HG03354 (cell line): Measurements from ENCODE around the gene NF1.
"Not testable (repeated sequence)": the region's sequence is repeated elsewhere in the genome, so short reads cannot be mapped to it uniquely, and the experiment has no call there.

Source experiments
- ATAC-seq: cut with Tn5 transposase; IDR thresholded peaks from one replicate; pipeline ENCODE4 v1.9.1; 2021; ENCODE audit warnings: mild to moderate bottlenecking; ENCODE audit not compliant: unreplicated experiment, poor library complexity, severe bottlenecking

The NF1 gene

DNA sequence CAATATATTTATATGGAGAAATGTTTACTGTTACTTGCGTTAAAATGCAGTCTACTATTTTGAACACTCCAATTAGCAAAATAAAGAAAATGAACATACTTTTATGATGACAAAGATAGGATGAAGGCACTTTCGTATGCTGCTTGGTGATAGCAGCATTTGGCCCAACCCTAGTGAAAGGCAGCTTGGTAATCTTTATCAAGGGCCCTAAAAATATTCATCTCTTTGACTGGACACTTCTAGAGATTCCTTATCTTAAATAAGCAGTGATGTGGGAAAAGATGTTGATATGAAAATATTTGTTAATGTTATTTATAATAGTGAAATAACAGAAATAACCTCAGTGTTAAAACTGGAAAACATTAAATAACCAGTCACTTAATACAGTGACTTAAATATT lies 79.4 kb downstream of the NF1 start:
- ATAC-seq: no peak

- ATAC-seq: no peak
Measured at GRCh38 chr17:31175237-31175636, 80.5 kb downstream of the NF1 start.

DNA sequence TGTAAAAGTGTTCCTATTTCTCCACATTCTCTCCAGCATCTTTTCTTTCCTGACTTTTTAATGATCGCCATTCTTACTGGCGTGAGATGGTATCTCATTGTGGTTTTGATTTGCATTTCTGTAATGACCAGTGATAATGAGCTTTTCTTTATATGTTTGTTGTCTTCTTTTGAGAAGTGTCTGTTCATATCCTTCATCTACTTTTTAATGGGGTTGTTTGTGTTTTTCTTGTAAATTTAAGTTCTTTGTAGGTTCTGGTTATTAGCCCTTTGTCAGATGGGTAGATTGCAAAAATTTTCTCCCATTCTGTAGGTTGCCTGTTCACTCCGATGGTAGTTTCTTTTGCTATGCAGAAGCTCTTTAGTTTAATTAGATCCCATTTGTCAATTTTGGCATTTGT lies 81.4 kb downstream of the NF1 start:
- not testable (repeated sequence) for ATAC-seq

- ATAC-seq: not testable (repeated sequence)
Measured at GRCh38 chr17:31178951-31179350, 84.2 kb downstream of the NF1 start.

DNA sequence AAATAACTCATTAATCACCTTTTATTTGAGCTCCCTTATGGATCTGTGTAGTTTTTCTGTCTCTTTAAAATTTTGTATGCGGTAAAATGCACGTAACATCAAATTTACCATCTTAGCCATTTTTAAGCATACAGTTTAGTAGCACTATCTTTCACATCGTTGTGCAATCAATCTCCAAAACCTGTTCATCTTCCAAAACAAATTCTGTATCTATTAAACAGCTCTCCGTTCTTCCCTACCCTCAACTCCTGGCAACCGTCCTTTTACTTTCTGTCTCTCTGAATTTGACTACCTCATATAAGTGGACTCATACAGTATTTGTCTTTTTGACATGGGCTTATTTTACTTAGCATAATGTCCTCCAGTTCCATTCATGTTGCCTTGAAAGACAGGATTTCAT lies 100.5 kb downstream of the NF1 start:
- no peak for ATAC-seq

DNA sequence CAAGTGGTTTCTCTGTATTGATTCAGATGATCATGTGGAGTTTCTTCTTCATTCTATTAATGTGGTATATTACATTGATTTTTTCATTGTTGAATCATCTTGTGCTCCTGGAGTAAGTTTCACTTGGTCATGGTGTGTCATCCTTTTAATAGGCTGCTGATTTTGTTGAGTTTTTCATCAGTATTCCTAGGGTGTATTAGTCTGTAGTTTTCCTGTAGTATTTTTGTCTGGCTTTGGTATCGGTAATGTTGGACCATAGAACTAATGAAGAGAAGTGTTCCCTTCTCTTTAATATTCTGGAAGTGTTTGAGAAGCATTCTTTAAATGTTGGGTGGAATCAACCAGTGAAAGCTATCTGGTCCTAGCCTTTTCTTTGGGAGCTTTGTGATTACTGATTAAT lies 103.2 kb downstream of the NF1 start:
- ATAC-seq: no peak

- ATAC-seq: not testable (repeated sequence)
Measured at GRCh38 chr17:31198666-31199065, 103.9 kb downstream of the NF1 start.

DNA sequence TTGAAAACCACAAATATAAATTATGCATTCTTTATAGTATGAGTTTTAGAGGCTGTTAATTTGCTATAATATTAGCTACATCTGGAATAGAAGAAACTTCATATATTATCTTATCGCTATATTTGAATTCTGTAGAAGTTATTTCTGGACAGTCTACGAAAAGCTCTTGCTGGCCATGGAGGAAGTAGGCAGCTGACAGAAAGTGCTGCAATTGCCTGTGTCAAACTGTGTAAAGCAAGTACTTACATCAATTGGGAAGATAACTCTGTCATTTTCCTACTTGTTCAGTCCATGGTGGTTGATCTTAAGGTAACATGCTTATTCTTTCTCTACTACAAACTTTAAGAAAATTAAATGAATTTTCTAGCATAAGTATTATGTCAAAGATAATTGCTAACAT lies 105.5 kb downstream of the NF1 start:
- no peak for ATAC-seq

- no peak for ATAC-seq
Measured at GRCh38 chr17:31202968-31203367, 108.2 kb downstream of the NF1 start.

DNA sequence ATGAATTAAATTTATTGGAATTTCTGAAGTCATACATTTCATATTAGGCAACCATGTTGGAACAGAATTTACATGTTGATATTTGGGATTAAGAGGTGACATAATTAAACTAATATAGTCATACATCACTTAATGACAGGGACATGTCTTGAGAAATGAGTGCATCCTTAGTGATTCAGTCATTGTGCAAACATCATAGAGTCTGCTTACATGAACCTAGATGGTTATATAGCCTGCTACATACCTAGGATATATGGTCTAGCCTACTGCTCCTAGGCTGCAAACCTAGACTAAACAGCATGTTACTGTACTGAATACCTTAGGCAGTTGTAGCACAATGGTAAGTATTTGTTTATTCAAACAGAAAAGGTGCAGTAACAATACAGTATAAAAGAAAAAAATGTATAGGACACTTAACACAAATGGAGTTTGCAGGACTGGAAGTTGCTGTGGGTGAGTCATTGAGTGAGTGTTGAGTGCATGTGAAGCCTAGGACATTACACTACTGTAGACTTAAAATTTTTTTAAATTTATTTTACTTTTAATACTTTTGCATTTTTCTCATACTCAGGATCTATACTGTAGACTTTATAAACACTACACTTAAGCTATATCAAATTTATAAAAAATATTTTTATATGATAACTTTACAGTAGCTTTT lies 116.7 kb downstream of the NF1 start:
- ATAC-seq: no peak

- ATAC-seq: no peak
Measured at GRCh38 chr17:31216031-31216751, 121.4 kb downstream of the NF1 start.

DNA sequence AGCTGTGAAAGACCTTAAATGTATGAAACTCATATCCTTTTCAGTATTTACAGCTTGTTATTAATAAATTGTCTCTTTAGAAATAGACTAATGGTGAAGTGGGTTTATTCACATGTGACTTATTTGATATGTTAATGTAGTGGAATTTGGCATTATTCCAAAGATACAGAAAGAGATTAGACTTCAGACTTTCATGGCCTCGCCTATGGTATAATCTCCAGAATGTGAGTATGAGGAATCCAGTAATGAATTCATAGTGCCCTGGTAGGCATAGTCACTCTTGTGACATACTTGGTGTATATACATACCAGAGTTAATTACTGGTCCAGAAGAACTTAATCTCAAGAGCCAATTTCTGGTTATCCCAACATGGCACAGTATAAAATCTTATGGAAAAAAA lies 129.6 kb downstream of the NF1 start:
- ATAC-seq: no peak

GRCh38 chr17:31225831-31226230 lies 131.1 kb downstream of the NF1 start:
- no peak for ATAC-seq

GRCh38 chr17:31226373-31226772 lies 131.6 kb downstream of the NF1 start:
- no peak for ATAC-seq

DNA sequence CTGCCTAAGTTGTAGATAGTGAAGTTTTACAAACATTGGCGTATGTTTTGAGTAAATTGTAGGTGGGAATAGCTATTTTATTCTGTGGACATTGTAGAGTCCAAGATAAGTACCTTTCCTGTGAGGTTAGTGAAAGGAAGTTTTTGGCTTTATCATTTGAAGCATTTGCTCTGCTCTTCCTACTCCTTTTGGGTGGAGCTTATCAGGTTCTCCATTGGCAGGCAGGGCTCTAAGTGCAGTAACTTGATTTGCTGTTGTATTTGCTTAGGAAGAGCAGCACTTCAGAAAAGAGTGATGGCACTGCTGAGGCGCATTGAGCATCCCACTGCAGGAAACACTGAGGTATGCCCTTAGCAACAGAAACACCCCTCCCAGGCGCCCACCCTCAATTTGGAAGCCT lies 132.2 kb downstream of the NF1 start:
- ATAC-seq: no peak

DNA sequence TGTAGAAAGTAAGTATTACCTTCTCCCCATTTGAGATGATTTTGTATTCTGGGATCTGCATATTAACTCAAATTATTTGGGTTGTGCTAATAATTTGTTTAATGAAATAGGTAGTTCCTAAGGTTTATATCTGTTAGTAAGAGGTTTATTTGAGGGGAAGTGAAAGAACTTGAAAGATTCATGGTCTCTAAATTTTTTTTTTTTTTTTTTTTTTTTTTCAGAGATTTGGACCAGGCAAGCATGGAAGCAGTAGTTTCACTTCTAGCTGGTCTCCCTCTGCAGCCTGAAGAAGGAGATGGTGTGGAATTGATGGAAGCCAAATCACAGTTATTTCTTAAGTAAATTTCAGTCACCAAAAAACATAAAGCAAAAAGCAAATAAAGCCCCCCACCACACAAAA lies 137.1 kb downstream of the NF1 start:
- no peak for ATAC-seq

GRCh38 chr17:31235110-31235509 lies 140.3 kb downstream of the NF1 start:
- no peak for ATAC-seq

DNA sequence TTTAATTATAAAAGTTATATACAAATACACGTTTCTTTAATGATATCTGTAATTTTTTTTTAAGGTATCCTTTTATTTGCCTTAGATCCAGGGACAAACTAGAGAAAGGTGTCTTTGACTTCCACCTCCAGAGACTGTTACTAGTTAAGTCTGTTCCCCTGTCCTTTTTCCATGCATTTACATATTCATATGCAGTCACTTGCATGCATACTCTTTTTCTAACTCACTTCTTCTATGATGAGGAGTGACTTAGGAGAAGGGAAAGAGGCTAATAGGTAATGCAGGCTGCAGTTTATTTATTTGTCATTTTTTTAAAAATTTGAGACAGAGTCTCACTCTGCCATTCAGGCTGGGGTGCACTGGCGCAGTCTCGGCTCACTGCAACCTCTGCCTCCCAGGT lies 141.4 kb downstream of the NF1 start:
- no peak for ATAC-seq

DNA sequence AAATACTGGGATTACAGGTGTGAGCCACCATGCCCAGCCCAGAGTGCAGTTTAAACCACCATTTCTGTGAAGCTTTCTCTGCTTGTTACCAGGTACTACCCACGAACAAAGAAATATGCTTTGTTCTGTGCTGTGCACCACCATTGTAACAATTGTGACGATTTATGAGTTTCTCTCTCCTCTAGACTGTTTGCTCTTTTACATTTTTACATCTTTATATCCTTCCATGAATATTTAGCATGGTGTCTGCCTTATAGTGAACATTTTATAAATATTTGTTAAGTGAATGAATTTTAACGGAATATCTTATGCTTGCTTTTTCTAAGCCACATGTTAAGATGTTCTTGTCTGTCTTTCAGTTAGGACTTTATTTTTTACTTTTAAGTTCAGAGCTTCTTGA lies 141.9 kb downstream of the NF1 start:
- no peak for ATAC-seq

GRCh38 chr17:31241116-31241515 lies 146.3 kb downstream of the NF1 start:
- no peak for ATAC-seq

GRCh38 chr17:31248986-31249834 lies 154.4 kb downstream of the NF1 start:
- ATAC-seq: no peak
